K562 (cell line): ENCODE data around the gene SNX4. TPM values are rescaled to one million over a fixed set of nuclear protein-coding genes. Genes with fewer than 3 reads are reported as not detected.

Experiments used
- BRD4 ChIP-seq: fragments of 200-600 bp; sonication (generic); IDR thresholded peaks from 2 replicates; pipeline ENCODE4 v1.6.1; 2017; ENCODE audit warnings: inconsistent platforms
- CBFB ChIP-seq: sonication (generic); formaldehyde crosslinking; IDR thresholded peaks from 2 replicates; pipeline ENCODE4 v1.4.0; 2020; ENCODE audit warnings: mild to moderate bottlenecking, missing genetic modification reagents
- GABPA ChIP-seq: fragments of 200-800 bp; sonication (Bioruptor generic); conservative IDR thresholded peaks from 2 replicates; pipeline ENCODE4 v1.6.1; 2016; ENCODE audit warnings: low read depth, missing genetic modification characterization, missing compliant biosample characterization
- HIVEP1 ChIP-seq: fragments of 250-450 bp; sonication (Bioruptor Pico); IDR thresholded peaks from 2 replicates; pipeline ENCODE4 v1.4.0; 2020; ENCODE audit warnings: mild to moderate bottlenecking
- HNRNPLL ChIP-seq: fragments of 200-400 bp; formaldehyde crosslinking; IDR thresholded peaks from 2 replicates; pipeline ENCODE4 v1.6.1; 2017; ENCODE audit warnings: low read length, low read depth, mild to moderate bottlenecking; ENCODE audit not compliant: poor library complexity, severe bottlenecking
- KAT2B ChIP-seq: IDR thresholded peaks from one replicate; pipeline ENCODE4 v1.6.1; 2012; ENCODE audit warnings: low read depth, mild to moderate bottlenecking, control low read depth, inconsistent platforms, low read length, moderate library complexity
- KDM1A ChIP-seq, 2 experiments: fragments of 450-650 bp; IDR thresholded peaks; 2 replicates each; pipeline ENCODE4 v1.6.1; 2016; ENCODE audit warnings: mild to moderate bottlenecking in 2 of 2
- NFE2 ChIP-seq: IDR thresholded peaks from 2 replicates; pipeline ENCODE4 v1.6.1; 2014; ENCODE audit warnings: antibody characterized with exemption, low read depth
- RUNX1 ChIP-seq: sonication (generic); IDR thresholded peaks from 2 replicates; pipeline ENCODE4 v1.6.1; 2016; ENCODE audit warnings: antibody characterized with exemption, low read depth
- TCF7 ChIP-seq: sonication (generic); IDR thresholded peaks from 2 replicates; pipeline ENCODE4 v1.6.1; 2016; ENCODE audit warnings: antibody characterized with exemption, borderline replicate concordance
- ZBTB40 ChIP-seq, 2 experiments: fragments of 450-650 bp in 1 of 2; sonication (generic) in 1 of 2; formaldehyde crosslinking in 1 of 2; IDR thresholded peaks; 2 replicates each; pipeline versions ENCODE4 v1.7.1 to v1.9.0; 2016 to 2022; ENCODE audit warnings: inconsistent platforms in 1 of 2, mild to moderate bottlenecking in 1 of 2, missing genetic modification reagents in 1 of 2
- ZKSCAN1 ChIP-seq: fragments of 150-350 bp; IDR thresholded peaks from 2 replicates; pipeline ENCODE4 v1.6.1; 2016; ENCODE audit warnings: low read depth, low read length
- ZNF282 ChIP-seq: sonication (generic); formaldehyde crosslinking; IDR thresholded peaks from 2 replicates; pipeline ENCODE4 v1.8.1; 2023; ENCODE audit warnings: missing genetic modification reagents
- ZNF431 ChIP-seq: sonication (generic); formaldehyde crosslinking; IDR thresholded peaks from 2 replicates; pipeline ENCODE4 v1.8.0; 2022; ENCODE audit warnings: mild to moderate bottlenecking, missing genetic modification reagents
- ZNF639 ChIP-seq, 2 experiments: fragments of 200-800 bp in 1 of 2; sonication (Bioruptor generic) in 1 of 2; sonication (generic) in 1 of 2; formaldehyde crosslinking in 1 of 2; IDR thresholded peaks in 1 of 2; conservative IDR thresholded peaks in 1 of 2; 2 replicates each; pipeline versions ENCODE4 v1.5.0 to v1.6.1; 2016 to 2020; ENCODE audit warnings: missing compliant biosample characterization in 1 of 2, missing genetic modification characterization in 1 of 2, missing genetic modification reagents in 1 of 2
- ZSCAN32 ChIP-seq: fragments of 450-650 bp; formaldehyde crosslinking; IDR thresholded peaks from 2 replicates; pipeline ENCODE4 v1.4.0; 2020; ENCODE audit warnings: mild to moderate bottlenecking, moderate library complexity
- polyA plus RNA-seq, 8 experiments: library from polyadenylated mRNA; depleted of rRNA in 4 of 8; stranded (reverse) in 5 of 8; unstranded in 3 of 8; fragments of >200 nt; fragmentation: Nextera tagmentation in 2 of 8; fragmentation: Illumina TruSeq in 1 of 8; extraction: Ambion mirVana in 2 of 8; extraction: Trizol in 1 of 8; gene quantifications; 2 replicates each; pipeline versions ENCODE4 v1.2.1 to v1.2.3, GENCODE V29; 2011 to 2014; ENCODE audit warnings: inconsistent platforms in 1 of 8, missing spikeins in 1 of 8
- total RNA-seq, 7 experiments: library from RNA; depleted of rRNA in 6 of 7; stranded (reverse); fragments of >200 nt in 6 of 7; fragmentation: Illumina TruSeq in 2 of 7; extraction: Trizol in 2 of 7; gene quantifications; 2 replicates each; pipeline versions ENCODE4 v1.2.1 to v1.2.3, GENCODE V29; 2011 to 2021; ENCODE audit warnings: low replicate concordance in 1 of 7
- TF ChIP-seq, protein P1 (sequence below), 2 experiments: fragments of 450-650 bp in 1 of 2; sonication (generic) in 1 of 2; formaldehyde crosslinking in 1 of 2; IDR thresholded peaks in 1 of 2; conservative IDR thresholded peaks in 1 of 2; 2 replicates each; pipeline versions ENCODE4 v1.6.1 to v1.8.1; 2016 to 2023; ENCODE audit warnings: mild to moderate bottlenecking in 2 of 2, moderate library complexity in 2 of 2, inconsistent platforms in 1 of 2, missing genetic modification reagents in 1 of 2

Gene SNX4
- total and polyA plus RNA-seq, 9 of the 15 experiments (the other 6 are each of a cell fraction or from before 2014, with no cell fraction given): 11.4 to 40.3 (median 30.0) TPM

- TF ChIP-seq ZSCAN32 (no peak), KAT2B (no peak), TCF7 (0 out of 2 replicates have a peak, but pooled peaks have one; percentile 73), CBFB (CRISPR knock-in tag) (no peak), HNRNPLL (no peak), BRD4 (no peak), GABPA (tag) (no peak), RUNX1 (peak; percentile 79; the same call in 1 of the 2 replicates), HIVEP1 (CRISPR knock-in tag) (no peak), KDM1A (IDR thresholded peaks at IDR 0.05) (peak; percentile 96), ZNF282 (CRISPR knock-in tag) (no peak), ZNF639 (CRISPR knock-in tag; conservative IDR thresholded peaks at IDR 0.05 in 1 of 2, IDR thresholded peaks at IDR 0.05 in 1 of 2) (peak in 1 of 2 experiments; percentile 80; a peak in 1 of 4 replicates), NFE2 (peak; percentile 76), ZNF431 (CRISPR knock-in tag) (peak; percentile 79; the same call in 1 of the 2 replicates), ZBTB40 (IDR thresholded peaks at IDR 0.05) (no peak), ZBTB40 (CRISPR knock-in tag; IDR thresholded peaks at IDR 0.05) (no peak), ZKSCAN1 (0 out of 2 replicates have a peak, but pooled peaks have one; percentile 63)
- TF ChIP-seq, protein P1, sequence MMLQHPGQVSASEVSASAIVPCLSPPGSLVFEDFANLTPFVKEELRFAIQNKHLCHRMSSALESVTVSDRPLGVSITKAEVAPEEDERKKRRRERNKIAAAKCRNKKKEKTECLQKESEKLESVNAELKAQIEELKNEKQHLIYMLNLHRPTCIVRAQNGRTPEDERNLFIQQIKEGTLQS (IDR thresholded peaks at IDR 0.05): peak; percentile 54; the same call in 1 of the 2 replicates
- TF ChIP-seq, protein P1 (CRISPR knock-in tag; conservative IDR thresholded peaks at IDR 0.05): no peak
Measured at GRCh38 chr3:125433091-125433534, 86.9 kb downstream of the SNX4 start (continued).
